Gastroesophageal sphincter (tissue), 4 donors: ENCODE measurements around the gene PDHB. TPM values are rescaled to one million over a fixed set of nuclear protein-coding genes. Genes with fewer than 3 reads are reported as not detected.

ENCODE experiments used
- ATAC-seq: fragments of 150-250 bp; one replicate; pipeline ENCODE4 v1.9.1; 2016; ENCODE audit warnings: mild to moderate bottlenecking, moderate library complexity
- H3K27ac ChIP-seq, 4 donors: fragments of 200-600 bp; sonication (generic) in 3 of 4; 1 replicate in 3 of 4; 2 replicates in 1 of 4; pipeline ENCODE4 v1.5.1; 2016 to 2019
- H3K27me3 ChIP-seq: fragments of 200-600 bp; sonication (generic); one replicate; pipeline ENCODE4 v1.5.1; 2019
- H3K36me3 ChIP-seq, 2 donors: fragments of 200-600 bp; sonication (generic); one replicate each; pipeline ENCODE4 v1.5.1; 2019; ENCODE audit warnings: control low read depth in 1 of 2
- H3K4me1 ChIP-seq, 3 donors: fragments of 200-600 bp; sonication (generic); 1 replicate in 2 of 3; 2 replicates in 1 of 3; pipeline ENCODE4 v1.5.1; 2016 to 2019; ENCODE audit warnings: control low read depth in 2 of 3
- H3K4me3 ChIP-seq, 2 donors: fragments of 200-600 bp; sonication (generic); one replicate each; pipeline ENCODE4 v1.5.1; 2019; ENCODE audit warnings: mild to moderate bottlenecking in 1 of 2, moderate library complexity in 1 of 2
- H3K9me3 ChIP-seq, 3 donors: fragments of 200-600 bp; sonication (generic); one replicate each; pipeline ENCODE4 v1.5.1; 2017 to 2019; ENCODE audit warnings: control low read depth in 2 of 3
- EP300 ChIP-seq: sonication (generic); formaldehyde crosslinking; IDR thresholded peaks from one replicate; pipeline ENCODE4 v1.6.1; 2017; ENCODE audit warnings: antibody characterized with exemption, mild to moderate bottlenecking
- POLR2A ChIP-seq, 2 donors: fragments of 450-650 bp; IDR thresholded peaks; one replicate each; pipeline ENCODE4 v1.6.1; 2017; ENCODE audit warnings: antibody characterized with exemption in 2 of 2, mild to moderate bottlenecking in 2 of 2, moderate library complexity in 1 of 2
- POLR2AphosphoS5 ChIP-seq: sonication (generic); formaldehyde crosslinking; IDR thresholded peaks from one replicate; pipeline ENCODE4 v1.6.1; 2017; ENCODE audit warnings: antibody characterized with exemption
- WGBS, 2 donors: methylation state at CpG; one replicate each; pipeline ENCODE4 v1.1.5; 2018; ENCODE audit warnings: low coverage in 1 of 2; 5-methylcytosine and 5-hydroxymethylcytosine counted together
- total RNA-seq, 4 donors: library from RNA; depleted of rRNA; stranded (reverse); fragments of >200 nt; gene quantifications; one replicate each; pipeline ENCODE4 v1.1.0, GENCODE V29; 2016
- TF ChIP-seq, protein P1 (sequence below), 4 experiments: fragments of 200-600 bp in 2 of 4; fragments of 450-650 bp in 2 of 4; sonication (generic) in 1 of 4; IDR thresholded peaks; one replicate each; pipeline ENCODE4 v1.5.1; 2017 to 2019; ENCODE audit warnings: antibody characterized with exemption in 4 of 4, mild to moderate bottlenecking in 2 of 4, moderate library complexity in 2 of 4

Gene PDHB
- total RNA-seq, 4 donors from 2014 or later: 90.1 to 213 (median 146) TPM

DNA sequence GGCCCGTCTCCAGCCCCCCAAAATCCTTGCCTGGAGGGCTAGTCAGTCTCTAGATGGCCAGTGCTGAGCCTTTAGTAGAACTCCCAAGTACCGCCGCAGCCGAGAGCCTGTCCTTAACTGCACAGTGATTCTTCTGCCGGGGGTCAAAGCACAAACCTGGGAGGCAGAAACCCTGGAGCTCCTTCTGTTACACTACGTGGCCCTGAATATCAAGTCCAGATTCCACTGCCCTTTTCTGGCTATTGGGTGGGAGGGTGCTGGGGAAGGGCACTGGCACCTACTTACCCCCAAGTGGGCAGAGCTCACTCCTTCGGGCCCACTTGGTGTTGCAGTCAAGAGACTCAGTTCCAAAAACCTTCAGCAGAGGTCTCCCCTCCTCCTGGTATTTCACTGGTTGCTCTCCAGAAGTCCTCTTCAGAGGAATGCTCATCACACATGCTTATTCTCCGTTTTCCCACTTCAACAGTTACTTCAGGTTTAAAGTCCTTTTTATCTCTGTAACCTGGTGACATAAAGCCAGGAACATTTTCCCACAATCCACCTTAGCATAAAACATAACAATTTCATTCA is 10.8 kb downstream of the PDHB start:
- peaks cover 0 to 70% of the 10 kb centered on the region in 2 donors for H3K36me3 ChIP-seq
- ATAC-seq: no peak
- H3K9me3 ChIP-seq: no peaks in the 10 kb centered on the region
- H3K4me3 ChIP-seq: no peak overlapping the region
- H3K4me1 ChIP-seq: peaks cover 0 to 36% (median 2%) of the 10 kb centered on the region in 3 donors
- TF ChIP-seq, protein P1, sequence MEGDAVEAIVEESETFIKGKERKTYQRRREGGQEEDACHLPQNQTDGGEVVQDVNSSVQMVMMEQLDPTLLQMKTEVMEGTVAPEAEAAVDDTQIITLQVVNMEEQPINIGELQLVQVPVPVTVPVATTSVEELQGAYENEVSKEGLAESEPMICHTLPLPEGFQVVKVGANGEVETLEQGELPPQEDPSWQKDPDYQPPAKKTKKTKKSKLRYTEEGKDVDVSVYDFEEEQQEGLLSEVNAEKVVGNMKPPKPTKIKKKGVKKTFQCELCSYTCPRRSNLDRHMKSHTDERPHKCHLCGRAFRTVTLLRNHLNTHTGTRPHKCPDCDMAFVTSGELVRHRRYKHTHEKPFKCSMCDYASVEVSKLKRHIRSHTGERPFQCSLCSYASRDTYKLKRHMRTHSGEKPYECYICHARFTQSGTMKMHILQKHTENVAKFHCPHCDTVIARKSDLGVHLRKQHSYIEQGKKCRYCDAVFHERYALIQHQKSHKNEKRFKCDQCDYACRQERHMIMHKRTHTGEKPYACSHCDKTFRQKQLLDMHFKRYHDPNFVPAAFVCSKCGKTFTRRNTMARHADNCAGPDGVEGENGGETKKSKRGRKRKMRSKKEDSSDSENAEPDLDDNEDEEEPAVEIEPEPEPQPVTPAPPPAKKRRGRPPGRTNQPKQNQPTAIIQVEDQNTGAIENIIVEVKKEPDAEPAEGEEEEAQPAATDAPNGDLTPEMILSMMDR (IDR thresholded peaks at IDR 0.05): peak in 2 of 4 experiments; percentile 26 to 39
- no peak for TF ChIP-seq POLR2A (IDR thresholded peaks at IDR 0.05)
- WGBS, 2 donors: 20 to 52% methylated on average over 1 to 3 of the region's 8 CpGs
- no peaks in the 10 kb centered on the region for H3K27me3 ChIP-seq
- H3K27ac ChIP-seq: peak overlapping the region in 3 of 4 donors; percentile 22 to 51 (median 38)

- Histone ChIP-seq H3K36me3 (peaks cover 0 to 65% of the 10 kb centered on the region in 2 donors), H3K4me1 (peaks cover 0 to 31% (median 0%) of the 10 kb centered on the region in 3 donors), H3K27ac (peak overlapping the region in 1 of 4 donors; percentile 51), H3K27me3 (no peaks in the 10 kb centered on the region), H3K4me3 (no peak overlapping the region), H3K9me3 (no peaks in the 10 kb centered on the region)
- no peak for ATAC-seq
- TF ChIP-seq, protein P1 (IDR thresholded peaks at IDR 0.05): no peak
- TF ChIP-seq POLR2AphosphoS5 (no peak), EP300 (no peak), POLR2A (IDR thresholded peaks at IDR 0.05) (no peak)
- WGBS, 2 donors: 95 to 100% methylated on average over 2 to 6 of the region's 7 CpGs
Observed at GRCh38 chr3:58421004-58421403, 12.6 kb downstream of the PDHB start.

DNA sequence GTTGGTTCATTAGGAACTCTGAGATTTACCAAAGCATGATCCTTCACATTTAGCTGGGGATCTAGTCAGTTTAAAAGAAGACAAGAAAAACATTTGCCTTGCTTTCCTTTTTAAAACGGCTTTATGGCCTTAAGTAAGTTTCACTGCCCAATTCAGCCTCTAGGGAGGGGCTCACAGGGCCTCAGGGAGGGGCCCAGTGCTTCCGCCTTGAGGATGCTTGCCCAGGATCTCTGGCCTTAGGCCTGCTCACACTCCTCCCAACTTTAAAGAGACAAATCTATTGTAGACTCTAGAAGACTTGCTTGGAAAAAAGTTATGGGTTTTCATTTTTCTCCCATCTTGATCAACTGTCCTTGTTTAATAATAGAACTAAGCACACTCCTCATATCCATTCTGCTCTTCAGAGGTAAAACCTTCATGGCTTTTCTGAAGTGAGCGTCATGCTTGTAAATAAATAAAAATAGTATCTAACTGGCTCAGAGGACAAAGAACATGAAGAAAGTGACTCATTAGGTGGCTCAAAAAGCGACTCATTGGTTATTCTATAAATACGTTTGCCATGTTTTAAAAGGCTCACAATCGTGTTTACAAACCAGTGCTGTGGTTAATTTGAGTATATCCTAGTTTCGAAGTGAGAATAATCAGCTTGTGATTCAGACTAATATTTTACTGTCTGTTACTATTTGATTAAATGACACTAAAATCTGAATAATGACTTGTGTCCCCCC is 13.7 kb downstream of the PDHB start:
- H3K4me3 ChIP-seq: no peak overlapping the region
- peak overlapping the region in 3 of 4 donors; percentile 67 to 75 (median 69) for H3K27ac ChIP-seq
- TF ChIP-seq, protein P1 (IDR thresholded peaks at IDR 0.05): peak in 1 of 4 experiments; percentile 8
- TF ChIP-seq POLR2AphosphoS5 (no peak), POLR2A (IDR thresholded peaks at IDR 0.05) (no peak)
- ATAC-seq: peak; percentile 85
- H3K27me3 ChIP-seq: no peaks in the 10 kb centered on the region
- H3K4me1 ChIP-seq: peaks cover 0 to 27% (median 0%) of the 10 kb centered on the region in 3 donors
- 41 to 56% methylated on average over 7 of the region's 7 CpGs for WGBS, 2 donors
- no peaks in the 10 kb centered on the region for H3K9me3 ChIP-seq
- peaks cover 0 to 55% of the 10 kb centered on the region in 2 donors for H3K36me3 ChIP-seq

GRCh38 chr3:58418227-58418626 is 15.4 kb downstream of the PDHB start:
- ATAC-seq: no peak
- no peaks in the 10 kb centered on the region for H3K9me3 ChIP-seq
- peaks cover 0 to 41% of the 10 kb centered on the region in 2 donors for H3K36me3 ChIP-seq
- 89 to 93% methylated on average over 3 to 6 of the region's 6 CpGs for WGBS, 2 donors
- no peak for TF ChIP-seq EP300
- no peak for TF ChIP-seq POLR2A (IDR thresholded peaks at IDR 0.05)
- TF ChIP-seq, protein P1 (IDR thresholded peaks at IDR 0.05): no peak
- TF ChIP-seq POLR2AphosphoS5: no peak
- peaks cover 0 to 30% (median 0%) of the 10 kb centered on the region in 3 donors for H3K4me1 ChIP-seq
- no peaks in the 10 kb centered on the region for H3K27me3 ChIP-seq
- H3K27ac ChIP-seq: no peak overlapping the region
- H3K4me3 ChIP-seq: no peak overlapping the region

GRCh38 chr3:58417075-58417474 is 16.6 kb downstream of the PDHB start:
- no peak overlapping the region for H3K27ac ChIP-seq
- no peak for TF ChIP-seq POLR2A (IDR thresholded peaks at IDR 0.05)
- TF ChIP-seq EP300: no peak
- no peak for TF ChIP-seq POLR2AphosphoS5
- TF ChIP-seq, protein P1 (IDR thresholded peaks at IDR 0.05): no peak
- WGBS, 2 donors: 92 to 100% methylated on average over 2 of the region's 2 CpGs
- H3K27me3 ChIP-seq: no peaks in the 10 kb centered on the region
- peaks cover 0 to 23% (median 0%) of the 10 kb centered on the region in 3 donors for H3K4me1 ChIP-seq
- no peak for ATAC-seq
- H3K4me3 ChIP-seq: no peak overlapping the region
- peaks cover 0 to 41% of the 10 kb centered on the region in 2 donors for H3K36me3 ChIP-seq
- H3K9me3 ChIP-seq: no peaks in the 10 kb centered on the region
